Measurements from ENCODE around the gene CREB1.

The CREB1 gene

DNA sequence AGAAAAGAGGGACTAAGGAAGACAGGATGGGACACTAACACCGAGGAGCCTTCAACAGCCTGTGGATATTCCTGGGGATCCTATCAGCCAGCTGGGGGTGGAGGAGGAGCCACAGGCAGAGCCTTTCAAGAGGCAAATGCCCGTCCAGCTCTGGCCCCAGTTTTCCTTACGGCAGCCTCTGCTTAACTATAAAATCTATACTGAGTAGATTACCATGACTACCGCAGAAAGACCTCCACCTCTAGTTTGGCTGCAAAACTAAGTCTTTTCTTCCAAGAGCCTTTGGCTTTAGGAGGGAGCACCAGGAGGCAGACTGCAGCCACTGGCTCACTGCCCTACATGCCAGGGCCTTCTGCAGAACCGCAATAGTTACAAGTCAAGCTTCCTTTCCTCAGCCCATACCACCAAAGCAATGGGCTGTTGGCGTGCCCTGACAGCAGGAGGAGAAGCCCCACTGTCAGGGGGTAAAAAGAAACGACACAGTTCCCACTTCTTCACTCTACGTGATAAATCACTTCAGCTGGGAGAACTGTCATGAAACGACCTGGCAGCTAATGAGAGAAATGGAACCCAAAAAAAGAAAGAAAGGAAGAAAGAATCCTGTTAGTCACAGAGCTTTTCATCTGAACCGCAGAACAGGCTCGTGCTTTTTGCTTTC is 25.1 kb upstream of the CREB1 start:
- no peak for DNase-seq

DNA sequence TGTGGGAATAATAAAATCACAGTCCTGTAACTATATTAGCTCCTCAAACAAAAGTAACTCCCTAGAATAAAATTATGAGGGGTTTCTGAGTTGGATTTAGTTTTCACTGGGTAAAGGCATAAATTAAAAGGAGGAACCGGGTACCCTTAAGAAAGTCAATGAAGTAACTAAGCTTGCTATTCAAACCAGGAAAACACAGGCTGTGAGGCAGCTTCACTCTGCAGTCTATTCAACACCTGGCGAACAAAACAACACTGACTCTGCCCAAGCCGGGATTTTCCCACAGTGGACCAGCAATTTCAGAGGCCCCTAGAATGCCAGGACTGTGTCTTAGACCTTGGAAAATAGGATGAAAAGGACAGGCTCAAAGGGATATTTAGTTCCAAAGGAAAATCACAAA is 24.6 kb upstream of the CREB1 start:
- no peak for DNase-seq

DNA sequence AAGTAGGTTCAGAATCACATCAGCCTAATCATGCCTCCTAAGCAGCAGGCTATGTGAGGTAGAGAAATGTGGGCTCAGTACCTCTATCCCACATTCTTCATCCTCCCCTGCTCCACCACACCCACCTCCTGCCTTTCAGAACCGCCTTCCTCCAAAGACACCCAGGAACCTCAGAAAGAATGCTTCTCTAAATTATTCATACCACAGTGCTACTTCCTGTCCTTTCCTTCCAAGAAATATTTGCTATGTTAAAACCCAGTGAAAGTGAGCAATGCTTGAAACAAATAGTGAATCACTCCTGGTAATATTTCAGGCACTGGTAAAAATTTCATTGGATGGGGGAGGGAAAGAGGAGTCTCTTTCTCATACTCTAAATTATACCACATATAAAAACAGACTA is 24.0 kb upstream of the CREB1 start:
- DNase-seq = no peak

DNA sequence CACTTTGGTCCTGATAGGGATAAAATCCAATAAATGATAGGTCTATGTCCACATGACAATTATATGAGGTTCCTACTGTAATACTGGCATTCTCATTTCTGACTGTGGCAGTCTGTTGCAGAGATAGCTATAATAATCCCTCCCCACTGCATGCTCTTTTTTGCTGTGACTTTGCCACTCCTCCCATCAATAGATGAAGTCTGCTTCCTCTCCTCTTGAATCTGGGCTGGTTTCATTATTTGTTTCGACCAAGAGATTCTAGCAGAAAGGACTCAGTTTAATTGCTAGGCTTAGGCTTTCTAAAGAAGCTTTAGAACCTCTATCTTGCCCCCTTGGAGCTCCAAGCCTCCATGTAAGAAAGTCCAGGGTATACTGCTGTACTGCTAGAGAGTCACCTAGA is 23.3 kb upstream of the CREB1 start:
- no peak for DNase-seq

DNA sequence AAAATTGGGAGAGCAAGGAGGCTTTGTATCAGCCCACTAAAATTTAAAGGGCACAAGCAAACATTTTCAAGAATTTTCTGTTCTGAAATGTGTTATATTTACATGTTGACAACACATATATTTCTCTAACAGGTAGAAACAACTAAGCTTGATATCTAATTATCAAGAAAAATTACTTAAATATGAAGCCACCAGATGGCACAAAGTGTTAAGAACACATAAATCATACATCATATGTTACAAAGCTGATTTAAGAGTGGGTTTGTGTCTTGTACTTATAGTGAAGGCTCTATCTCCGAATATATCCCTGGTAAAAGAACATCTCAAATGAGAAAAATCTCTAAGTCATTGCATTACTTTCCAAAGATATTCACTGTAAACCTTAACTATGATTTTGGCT is 19.6 kb upstream of the CREB1 start:
- DNase-seq = no peak

DNA sequence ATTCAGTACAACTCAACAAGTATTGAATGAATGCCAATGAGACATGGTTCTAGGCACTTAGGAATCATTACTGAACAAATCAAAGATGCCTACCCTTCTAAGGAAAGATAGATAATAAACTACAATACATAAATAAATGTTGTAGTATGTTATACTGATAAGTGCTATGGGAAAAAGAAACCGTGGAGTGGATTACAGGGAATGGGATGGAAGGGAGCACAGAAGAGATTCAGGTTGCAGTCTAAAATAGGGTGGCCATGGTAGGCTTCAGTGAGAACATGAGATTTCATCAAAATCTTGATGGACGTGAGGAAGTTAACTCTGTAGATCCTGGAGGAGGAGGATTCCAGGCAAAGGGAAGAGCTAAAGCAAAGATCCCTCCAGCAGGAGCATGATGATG is 17.9 kb upstream of the CREB1 start:
- no peak for DNase-seq

DNA sequence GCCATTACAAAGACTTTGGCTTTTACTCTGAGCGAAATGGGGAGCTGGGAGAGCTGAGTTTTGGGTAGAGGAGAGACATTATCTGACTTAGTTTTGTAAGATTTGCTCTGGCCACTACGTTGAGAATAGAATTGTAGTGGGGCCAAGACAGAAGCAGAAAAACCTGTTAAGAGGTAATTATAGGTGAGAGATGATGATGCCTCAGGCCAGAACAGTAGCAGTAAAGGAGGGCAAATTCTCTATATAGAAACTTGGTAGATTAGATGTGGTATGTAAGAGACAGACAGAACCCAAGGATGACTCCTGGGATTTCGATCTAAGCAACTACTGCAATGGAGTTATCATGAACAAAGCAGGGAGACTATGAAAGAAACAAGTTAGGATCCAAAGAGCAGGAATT is 17.4 kb upstream of the CREB1 start:
- no peak for DNase-seq

DNA sequence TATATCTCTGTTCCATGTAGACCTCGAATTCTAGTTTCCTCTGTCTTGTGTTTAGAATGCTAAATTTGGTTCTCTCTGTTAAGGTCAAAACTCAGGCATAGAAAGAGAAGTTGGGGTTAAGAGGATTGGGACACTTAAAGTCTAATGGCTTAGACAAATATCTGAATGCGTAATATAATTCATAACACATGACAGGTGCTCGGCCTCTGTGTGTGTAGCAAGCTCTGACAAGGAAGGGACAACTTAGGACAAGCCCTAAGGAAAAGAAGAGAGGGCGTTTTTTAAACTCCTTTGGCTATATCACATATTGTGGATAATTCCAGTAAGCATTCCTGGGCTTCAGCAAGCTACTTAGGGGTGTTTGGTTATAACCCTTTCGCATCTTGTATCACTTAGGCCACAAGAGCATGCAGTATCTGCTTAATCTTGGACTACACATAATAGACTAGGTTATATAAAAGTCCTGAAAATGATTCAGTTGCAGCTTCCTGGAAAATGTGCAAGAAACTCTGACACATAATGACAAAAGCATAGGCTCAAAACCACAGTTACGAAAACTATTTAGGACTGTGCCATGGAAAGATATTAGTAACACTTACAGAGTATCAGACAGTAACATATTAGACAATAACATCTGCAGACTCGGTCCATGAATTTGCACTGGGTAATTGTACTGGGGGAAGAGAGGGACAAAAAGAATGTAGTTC is 16.1 kb upstream of the CREB1 start:
- DNase-seq = no peak

DNA sequence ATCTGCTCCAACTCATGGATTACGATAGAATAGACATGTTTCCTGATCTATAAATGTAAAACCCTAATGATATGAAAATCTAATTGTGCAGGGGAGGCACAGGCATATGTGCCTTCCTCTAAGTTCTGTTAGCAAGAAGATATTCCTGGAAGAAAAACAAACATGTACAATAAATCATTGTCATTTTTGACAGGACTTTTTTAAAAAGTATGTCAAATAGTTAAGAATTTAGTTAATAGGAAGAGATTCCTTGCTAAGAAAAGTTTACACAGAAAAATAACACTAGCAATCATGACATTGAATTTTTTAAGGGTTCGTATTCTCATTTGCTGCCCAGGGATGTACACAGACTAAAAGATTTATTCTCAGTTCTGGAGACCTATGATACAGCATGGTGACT is 15.3 kb upstream of the CREB1 start:
- DNase-seq = no peak

DNA sequence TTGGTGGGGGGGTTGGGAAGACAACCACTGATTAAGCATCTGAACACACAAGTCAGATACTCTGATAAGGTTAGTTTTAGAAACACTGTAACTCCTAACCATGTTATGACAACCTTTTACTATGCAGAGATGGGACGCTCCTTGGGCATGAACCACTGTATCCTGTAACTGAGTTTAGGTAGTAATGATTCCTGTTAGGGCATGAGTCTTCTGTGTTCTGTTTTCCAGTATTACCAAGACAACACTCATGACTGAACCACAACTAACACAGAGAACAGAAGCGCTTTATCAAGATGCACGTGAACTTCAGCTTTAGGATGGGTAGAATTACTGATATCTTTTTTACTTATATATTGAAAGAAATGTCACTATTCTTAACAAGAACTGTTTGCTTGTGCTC is 14.1 kb upstream of the CREB1 start:
- DNase-seq = no peak

DNA sequence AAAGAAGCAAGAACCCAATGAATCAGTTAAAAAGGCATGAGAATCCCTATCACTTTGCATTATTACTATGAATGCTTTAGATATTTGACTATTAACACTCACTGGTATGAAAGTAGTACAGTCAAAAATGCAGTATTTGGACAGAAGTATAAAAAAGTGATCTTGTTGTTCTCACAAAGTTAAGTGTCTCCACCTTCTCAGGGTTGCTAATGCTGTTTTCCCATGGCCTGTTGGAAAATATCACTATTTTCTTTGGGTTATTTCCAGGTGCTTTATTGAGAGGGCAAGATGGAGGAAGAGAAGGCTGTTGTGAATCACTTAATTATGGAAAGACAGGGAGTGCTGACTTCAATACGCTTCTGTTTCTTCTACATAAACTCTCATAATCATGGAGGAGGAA is 13.6 kb upstream of the CREB1 start:
- no peak for DNase-seq

DNA sequence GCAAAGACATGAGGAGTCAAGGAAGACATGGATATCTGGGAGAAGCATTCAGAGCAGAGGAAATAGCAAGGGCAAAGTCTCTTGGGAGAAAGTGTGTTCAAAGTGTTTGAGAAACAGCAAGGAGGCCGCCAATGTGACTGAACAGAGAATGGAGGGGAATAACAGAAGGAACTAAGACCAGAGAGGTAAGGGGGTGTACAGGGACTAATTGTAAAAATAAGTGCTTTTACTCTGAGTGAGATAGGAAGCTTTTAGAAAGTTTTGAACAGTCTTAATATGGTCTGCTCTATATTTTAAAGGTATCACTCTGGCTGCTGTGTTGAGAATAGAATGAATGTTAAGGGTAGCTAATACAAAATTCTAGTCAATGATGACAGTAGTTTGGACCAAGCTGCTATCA is 6.8 kb upstream of the CREB1 start:
- no peak for DNase-seq

DNA sequence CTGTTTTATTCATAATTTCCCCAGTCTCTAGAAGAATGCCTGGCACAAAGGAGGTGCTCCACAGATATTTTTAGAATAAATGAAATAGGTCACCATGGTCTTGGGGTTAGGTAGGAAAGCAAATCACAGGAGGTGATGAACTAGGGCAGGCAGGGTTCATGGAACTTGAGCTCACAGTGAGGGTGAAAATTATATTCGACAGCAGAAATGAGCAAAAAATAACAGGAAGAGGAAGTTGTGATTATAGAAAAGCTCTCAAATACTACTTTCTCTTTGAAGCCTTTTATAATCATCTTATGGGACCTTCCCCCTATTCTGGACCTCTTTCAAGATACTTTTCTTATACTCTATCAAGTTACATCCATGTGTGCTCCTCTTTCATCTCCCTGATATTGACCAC is 4.5 kb upstream of the CREB1 start:
- peak; percentile 53 for DNase-seq

DNA sequence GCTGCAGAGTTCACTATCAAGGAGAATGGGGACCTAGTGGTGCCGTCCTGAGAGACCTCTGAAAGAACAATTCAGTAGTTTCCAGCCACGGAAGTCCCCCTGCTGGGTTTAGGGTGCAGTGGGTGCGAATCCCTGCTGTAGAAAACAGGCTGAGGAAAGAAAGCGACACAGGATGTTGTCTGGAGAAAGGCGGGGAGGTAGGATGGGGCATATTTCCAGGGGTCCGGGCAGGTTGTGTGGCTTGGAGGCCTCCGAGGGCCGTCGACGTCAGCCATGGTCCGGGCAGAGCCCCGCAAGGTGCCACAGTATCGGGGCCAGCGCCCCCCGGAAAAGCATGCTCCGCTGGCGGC is 807 bp upstream of the CREB1 start:
- DNase-seq = peak; percentile 89

DNA sequence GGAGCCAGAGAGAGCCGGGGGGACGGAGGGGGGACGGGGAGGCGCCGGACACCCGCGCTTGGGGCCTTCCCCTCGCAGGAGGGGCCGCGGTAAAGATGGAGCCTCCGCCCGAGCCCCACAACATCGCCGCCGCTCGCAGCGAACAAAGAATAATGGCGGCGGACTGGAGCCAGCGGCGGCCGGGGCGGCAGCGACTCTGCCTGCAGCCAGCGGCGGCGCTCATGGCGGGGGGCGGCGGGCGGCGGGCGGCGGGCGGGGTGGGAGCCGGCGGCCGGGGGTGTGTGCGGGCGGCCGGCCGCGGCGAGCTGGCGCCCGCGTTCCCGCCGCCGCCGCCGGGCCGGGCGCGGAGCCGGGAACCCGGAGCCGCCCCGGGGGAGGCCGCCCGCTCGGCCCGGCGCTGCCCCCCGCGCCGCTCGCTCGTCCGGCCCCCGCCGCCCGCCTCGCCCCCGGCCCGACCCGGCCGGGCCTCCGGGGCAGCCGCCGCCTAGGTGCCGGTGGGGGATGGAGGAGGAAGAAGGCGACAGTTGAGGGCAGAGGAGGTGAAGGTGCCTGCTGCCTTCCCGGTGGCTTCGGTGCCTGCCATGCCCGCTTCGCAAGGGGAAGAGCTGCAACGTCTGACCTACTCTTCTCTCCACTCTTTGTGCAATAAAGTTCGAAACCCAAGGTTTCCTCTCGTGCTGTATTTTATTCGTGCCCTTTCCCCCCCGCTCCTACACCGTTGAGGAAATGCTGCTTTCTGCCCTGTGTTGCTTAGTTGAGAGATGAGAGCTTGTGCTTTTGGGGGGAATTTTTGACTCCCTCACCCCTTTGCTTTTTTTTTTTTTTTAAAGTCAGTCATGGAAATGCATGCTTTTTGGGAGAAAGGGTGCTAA is 634 bp downstream of the CREB1 start:
- DNase-seq = peak; percentile 77

DNA sequence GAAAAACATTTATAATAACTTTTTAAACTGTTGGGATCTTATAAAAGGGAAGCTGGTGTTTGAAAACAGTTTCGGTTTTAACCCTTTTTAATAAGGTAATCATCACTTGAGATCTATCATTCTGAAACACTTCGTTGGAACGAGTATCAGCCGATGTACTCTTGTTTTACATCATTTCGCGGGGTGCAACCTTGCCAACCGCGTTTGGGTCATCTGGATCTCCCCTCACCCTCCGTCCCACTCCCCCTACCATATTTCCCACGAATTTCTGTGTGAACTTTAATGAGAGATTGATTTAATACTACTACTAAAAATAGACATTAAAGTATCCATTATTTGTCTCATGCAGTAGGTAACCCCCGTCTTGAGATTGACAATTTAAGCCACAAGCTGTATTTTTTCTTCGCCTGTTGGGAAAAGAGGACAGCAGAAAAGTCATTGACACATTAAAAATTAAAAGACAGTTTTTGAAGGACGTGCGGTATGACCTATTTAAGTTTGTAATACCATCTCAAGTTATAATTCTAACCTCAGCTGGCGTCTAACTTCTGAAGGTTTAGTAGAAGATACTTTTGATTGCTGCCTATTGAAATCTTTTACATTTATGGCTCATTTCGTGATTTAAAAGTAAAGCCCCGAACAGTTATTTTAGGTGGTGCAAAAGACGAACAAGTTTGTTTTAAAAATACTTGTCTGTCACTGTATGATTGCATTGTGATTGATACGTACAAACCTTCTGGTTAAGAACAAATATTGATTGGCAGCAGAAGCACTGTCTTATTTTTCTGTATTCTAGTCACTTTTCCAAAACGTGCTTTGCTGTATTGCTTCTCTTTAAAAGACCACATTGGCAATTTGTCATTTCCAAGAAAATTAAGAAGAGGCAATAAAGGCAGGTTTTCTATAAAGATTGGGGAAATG is 1.5 kb downstream of the CREB1 start:
- DNase-seq = peak; percentile 61

DNA sequence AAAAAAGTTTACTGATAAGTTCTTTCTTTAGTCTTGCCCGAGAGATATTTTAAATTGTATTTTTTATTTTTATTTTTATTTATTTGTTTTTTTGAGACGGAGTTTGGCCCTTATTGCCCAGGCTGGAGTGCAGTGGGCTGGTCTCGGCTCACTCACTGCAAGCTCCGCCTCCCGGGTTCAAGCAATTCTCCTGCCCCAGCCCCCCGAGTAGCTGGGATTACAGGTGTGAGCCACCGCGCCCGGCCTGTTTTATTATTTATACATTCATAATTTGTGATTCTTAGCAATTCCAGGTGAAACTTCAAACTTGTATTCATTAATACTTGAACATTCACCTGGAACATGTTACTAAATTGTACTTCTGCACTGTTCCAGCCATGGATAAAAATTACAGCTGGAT is 2.9 kb downstream of the CREB1 start:
- no peak for DNase-seq

DNA sequence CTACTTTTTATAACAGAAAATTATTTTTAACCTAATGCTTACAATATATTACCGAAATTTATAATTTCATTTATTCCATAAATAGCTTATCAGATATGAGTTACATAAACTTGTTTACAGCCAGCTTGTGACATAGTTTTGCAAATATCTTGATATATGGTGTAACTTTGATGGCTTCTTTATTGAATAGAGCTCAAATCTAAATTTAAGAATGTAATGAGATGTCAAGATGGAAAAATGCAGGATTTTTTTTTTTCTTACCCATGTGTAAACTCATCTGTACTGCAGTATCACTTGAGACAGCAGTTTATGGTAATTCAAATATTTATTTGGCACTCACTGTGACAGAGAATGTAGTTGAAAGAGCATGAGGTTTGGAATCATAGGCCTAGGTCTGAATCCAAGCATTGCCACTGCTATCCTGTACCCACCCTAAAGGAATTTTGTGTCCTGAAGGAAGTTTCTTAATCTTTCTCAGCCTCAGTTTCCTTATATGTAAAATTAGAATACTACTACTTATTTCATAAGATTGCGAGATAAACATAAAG is 3.8 kb downstream of the CREB1 start:
- DNase-seq = no peak

DNA sequence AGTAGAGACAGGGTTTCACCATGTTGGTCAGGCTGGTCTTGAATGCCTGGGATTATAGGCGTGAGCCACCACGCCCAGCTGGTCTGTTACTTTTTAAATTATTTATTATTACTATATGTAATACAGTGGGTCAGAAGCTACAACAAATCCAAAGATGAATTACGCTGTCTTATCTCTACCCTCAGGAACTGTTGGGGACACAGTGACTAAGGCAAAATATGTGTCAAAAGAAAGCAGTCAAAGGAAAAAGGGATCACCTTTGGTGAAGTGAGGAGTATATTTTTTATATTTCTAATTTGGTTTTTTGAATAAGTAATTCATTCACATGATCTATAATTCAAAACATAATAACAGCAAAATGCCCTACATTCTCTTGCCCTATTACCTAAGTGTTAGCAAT is 4.7 kb downstream of the CREB1 start:
- DNase-seq = no peak

DNA sequence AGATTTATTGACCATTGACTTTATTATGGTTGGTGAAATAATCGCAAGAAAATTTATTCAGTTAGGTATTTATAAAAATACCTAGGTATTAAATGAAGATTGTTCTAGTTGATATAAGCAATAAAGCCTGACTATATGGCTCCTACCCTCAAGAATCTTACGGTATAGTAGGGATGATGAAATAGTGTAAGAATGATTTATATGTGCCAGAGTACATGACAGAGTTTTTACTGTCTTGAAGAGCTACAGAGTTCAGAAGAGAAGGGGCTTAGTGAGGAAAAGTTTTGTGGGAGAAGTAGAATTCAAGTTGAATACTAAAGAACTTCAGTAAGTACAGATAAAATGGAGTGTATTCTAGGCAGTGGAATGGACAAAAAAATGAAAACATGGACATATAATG is 9.7 kb downstream of the CREB1 start:
- no peak for DNase-seq

DNA sequence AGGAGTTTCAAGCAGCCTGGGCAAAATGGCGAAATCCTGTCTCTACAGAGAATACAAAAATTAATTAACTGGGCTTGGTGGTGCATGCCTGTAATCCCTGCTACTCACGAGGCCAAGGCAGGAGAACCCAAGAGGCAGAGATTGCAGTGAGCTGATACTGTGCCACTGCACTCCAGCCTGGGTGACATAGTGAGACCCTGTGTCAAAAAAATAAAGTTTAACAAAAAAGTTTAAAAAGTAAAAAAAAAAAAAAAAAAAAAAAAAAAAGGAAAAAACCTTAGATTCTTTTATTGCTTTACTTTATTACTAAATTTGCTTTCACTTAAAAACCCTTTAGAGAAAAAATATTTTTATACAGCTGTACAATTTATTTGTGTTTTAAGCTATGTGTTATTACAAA is 10.7 kb downstream of the CREB1 start:
- no peak for DNase-seq

DNA sequence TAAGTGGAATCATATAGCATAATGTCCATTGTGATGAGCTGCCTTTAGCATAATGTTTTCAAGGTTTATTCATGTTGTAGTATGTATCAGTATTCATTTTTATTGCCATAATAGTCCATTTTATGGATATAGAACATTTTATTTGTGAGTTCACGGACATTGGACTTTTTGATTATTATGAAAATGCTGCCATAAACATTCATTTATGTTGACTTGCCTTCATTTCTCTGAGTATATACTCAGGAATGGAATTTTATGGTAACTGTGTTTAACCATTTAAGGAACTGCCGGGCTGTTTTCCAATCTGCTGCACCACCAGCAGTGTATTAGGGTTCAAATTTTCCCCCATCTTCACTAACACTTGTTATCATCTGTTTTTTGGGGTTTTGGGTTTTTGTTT is 12.2 kb downstream of the CREB1 start:
- DNase-seq = no peak

DNA sequence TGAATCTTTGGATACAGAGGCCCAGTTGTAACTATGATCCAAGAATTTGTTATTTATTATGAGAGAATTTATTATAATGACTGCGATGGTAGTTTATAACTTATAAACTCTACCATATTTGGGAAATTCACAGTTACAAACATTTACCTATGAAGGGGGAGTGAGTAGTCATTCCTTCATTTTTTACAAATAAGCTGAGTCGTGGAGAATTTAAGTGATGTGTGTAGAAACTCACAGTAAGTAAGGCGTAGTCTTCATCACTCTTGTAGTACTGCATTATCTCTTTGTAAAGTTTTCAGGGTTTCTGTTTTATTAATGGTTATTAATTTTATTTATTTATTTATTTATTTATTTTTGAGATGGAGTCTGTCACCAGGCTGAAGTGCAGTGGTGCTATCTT is 13.5 kb downstream of the CREB1 start:
- DNase-seq = no peak

All from CD4-positive, alpha-beta T cell treated with Interleukin-17A for 1 hour (primary cell).